Large intestine (tissue), 3 donors: ENCODE measurements around the gene NKX3-2. TPM values are rescaled to one million over a fixed set of nuclear protein-coding genes. Genes with fewer than 3 reads are reported as not detected.
A peak's percentile ranks its signal among the peaks of the same experiment; 100 is the strongest.
"Not testable (repeated sequence)": the region's sequence is repeated elsewhere in the genome, so short reads cannot be mapped to it uniquely, and the experiment has no call there.

Experiments used
- DNase-seq, 2 donors: peaks; one replicate each; pipeline versions ENCODE4 v3.0.0 to v3.0.0-alpha.2; 2013
- H3K27ac ChIP-seq: one replicate; pipeline ENCODE4 v1.5.1; 2013; ENCODE audit warnings: low read length
- H3K27me3 ChIP-seq: 2 replicates; pipeline ENCODE4 v1.6.1; 2013; ENCODE audit warnings: low read length; ENCODE audit not compliant: control insufficient read depth, insufficient read depth
- H3K36me3 ChIP-seq: 2 replicates; pipeline ENCODE4 v1.6.1; 2013; ENCODE audit warnings: low read length; ENCODE audit not compliant: control insufficient read depth, insufficient read depth
- H3K4me1 ChIP-seq: one replicate; pipeline ENCODE4 v1.6.1; 2013; ENCODE audit warnings: low read length; ENCODE audit not compliant: control insufficient read depth, insufficient read depth
- H3K4me3 ChIP-seq: one replicate; pipeline ENCODE4 v1.5.1; 2013; ENCODE audit warnings: low read length
- H3K9me3 ChIP-seq: one replicate; pipeline ENCODE4 v1.6.1; 2013; ENCODE audit warnings: mild to moderate bottlenecking, low read depth, low read length, moderate library complexity; ENCODE audit not compliant: control insufficient read depth
- WGBS: methylation state at CpG from one replicate; pipeline ENCODE4 v1.1.5; 2013; ENCODE audit warnings: low lambda C conversion rate; ENCODE audit not compliant: insufficient coverage; 5-methylcytosine and 5-hydroxymethylcytosine counted together
- polyA plus RNA-seq: library from polyadenylated mRNA; unstranded; fragments of 120-200 nt; gene quantifications from one replicate; pipeline ENCODE4 v1.2.1, GENCODE V29; 2013

NKX3-2 gene
- polyA plus RNA-seq, 1 donor, result 1.7 TPM

DNA sequence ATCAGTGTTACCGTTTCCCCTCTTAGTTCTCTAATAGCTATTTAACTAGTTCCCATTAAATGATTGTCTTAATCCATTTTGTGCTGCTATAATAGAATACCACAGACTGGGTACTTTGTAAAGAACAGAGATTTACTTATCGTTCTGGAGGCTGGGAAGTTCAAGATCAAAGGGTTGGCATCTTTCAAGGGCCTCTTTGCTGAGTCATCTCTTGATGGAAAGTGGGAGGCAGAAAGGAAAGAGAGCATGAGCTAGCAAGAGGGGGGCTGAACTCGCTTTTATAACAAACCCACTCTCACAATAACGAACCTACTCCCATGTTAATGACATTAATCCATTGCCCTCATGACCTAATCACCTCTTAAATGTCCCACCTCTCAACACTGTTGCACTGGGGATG, 17.4 kb upstream of the NKX3-2 start:
- Histone ChIP-seq H3K36me3 (peaks cover 2% of the 10 kb centered on the region), H3K4me1 (no peaks in the 10 kb centered on the region), H3K27me3 (peaks cover 6% of the 10 kb centered on the region), H3K9me3 (no peaks in the 10 kb centered on the region), H3K4me3 (no peak overlapping the region), H3K27ac (no peak overlapping the region)
- DNase-seq, result no peak
- WGBS, result 70% methylated on average over 2 of the region's 4 CpGs

DNA sequence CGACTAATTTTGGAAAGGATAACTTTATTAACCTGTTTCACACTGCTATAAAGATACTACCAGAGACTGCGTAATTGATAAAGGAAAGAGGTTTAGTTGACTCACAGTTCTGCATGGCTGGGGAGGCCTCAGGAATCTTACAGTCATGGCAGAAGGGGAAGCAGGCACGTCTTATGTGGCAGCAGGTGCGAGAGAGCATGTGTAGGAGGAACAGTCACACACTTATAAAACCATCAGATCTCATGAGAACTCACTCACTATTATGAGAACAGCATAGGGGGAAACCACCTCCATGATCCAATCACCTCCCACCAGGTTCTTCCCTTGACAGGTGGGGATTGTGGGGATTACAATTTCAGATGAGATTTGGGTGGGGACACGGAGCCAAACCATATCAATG, 15.8 kb upstream of the NKX3-2 start:
- H3K4me3 ChIP-seq, H3K27me3 ChIP-seq, H3K27ac ChIP-seq, H3K9me3 ChIP-seq, H3K36me3 ChIP-seq, DNase-seq, H3K4me1 ChIP-seq: not testable (repeated sequence)
- 80% methylated on average over 1 of the region's 5 CpGs for WGBS

DNA sequence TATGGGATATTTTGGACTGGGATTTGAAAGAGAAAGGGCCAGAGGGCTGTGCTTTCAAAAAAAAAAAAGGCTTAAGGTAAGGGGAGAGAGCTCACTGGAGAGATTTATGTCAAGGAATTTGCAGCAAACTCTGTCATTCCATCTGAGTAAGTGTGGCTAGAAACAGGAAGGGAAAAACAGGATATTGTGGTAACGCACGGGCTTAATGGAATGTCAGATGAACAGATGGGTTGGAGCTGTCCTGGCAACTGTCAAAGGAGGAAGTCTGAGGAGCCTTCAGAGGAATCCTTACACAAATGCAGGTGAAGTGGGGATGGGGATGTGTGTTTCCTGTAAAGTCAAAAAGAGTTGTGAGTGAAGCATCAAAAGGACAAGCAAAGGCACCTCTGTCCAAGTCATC, 15.1 kb upstream of the NKX3-2 start:
- peaks cover 6% of the 10 kb centered on the region for H3K27me3 ChIP-seq
- H3K4me3 ChIP-seq, result no peak overlapping the region
- no peaks in the 10 kb centered on the region for H3K9me3 ChIP-seq
- H3K27ac ChIP-seq, result no peak overlapping the region
- no peak for DNase-seq
- no peaks in the 10 kb centered on the region for H3K36me3 ChIP-seq
- 46% methylated on average over 2 of the region's 2 CpGs for WGBS
- no peaks in the 10 kb centered on the region for H3K4me1 ChIP-seq

DNA sequence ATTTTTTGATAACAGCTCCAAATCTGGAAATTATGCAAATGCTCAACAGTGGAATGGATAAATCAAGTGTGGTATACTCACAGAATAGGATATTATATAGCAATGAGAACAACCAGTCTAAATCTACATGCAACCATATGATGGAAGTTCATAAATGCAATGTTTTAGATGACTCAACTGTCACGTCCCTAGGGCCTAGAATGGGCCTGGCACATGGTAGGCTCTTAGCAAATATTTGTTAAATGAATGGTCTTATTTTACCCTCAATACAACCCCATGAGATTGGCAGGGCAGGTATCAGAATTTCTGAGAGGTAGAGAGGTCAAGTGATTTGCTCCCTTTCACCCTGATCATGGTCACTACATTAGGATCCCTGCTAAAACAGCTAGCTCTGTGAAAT, 14.6 kb upstream of the NKX3-2 start:
- Histone ChIP-seq H3K27me3 (peaks cover 6% of the 10 kb centered on the region), H3K4me3 (no peak overlapping the region), H3K36me3 (no peaks in the 10 kb centered on the region), H3K27ac (no peak overlapping the region), H3K9me3 (no peaks in the 10 kb centered on the region), H3K4me1 (no peaks in the 10 kb centered on the region)
- no peak for DNase-seq
- WGBS, result no CpG with 5 or more reads among the region's 1 CpG

DNA sequence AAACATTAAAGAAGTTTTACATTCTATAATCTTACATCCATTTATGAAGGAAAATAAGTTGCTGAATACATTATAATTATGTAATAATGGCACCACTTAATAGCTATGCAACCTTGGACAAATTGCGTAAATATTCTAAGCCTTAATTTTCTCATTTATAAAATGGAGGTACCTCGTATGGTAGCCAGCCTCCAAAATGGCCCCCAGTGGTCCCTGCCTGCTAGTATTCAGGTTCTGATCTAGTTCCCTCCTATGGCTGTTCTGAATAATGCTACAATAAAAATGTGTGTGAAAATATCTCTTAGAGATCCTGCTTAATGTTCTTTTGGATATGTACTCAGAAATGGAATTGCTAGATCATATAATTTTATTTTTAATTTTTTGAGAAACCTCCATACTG, 11.0 kb upstream of the NKX3-2 start:
- Histone ChIP-seq H3K4me1 (no peaks in the 10 kb centered on the region), H3K27me3 (peaks cover 8% of the 10 kb centered on the region), H3K9me3 (no peaks in the 10 kb centered on the region), H3K36me3 (no peaks in the 10 kb centered on the region), H3K4me3 (no peak overlapping the region), H3K27ac (no peak overlapping the region)
- WGBS, result 40% methylated on average over 1 of the region's 2 CpGs
- no peak for DNase-seq

DNA sequence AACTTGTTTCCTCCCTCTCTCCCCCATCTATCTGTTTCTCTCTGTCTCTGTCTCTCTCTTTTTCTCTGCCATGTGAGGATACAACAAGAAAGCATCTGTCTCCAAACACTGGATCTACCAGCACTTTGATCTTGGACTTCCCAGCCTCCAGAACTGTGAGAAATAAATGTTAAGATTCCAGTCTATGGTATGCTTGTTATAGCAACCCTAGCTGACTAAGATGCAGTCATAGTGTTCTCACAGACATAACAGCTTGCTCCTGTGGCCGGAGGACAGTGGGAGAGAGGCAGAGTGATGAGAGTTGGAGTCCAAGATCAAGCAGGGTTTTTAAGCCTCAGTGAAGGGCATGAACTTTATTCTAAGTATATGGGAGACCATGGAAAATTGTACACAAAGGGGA, 8.8 kb upstream of the NKX3-2 start:
- H3K27me3 ChIP-seq, result peaks cover 28% of the 10 kb centered on the region
- no peaks in the 10 kb centered on the region for H3K9me3 ChIP-seq
- H3K36me3 ChIP-seq, result no peaks in the 10 kb centered on the region
- peaks cover 3% of the 10 kb centered on the region for H3K4me1 ChIP-seq
- WGBS, result no CpG with 5 or more reads among the region's 1 CpG
- no peak overlapping the region for H3K4me3 ChIP-seq
- no peak for DNase-seq
- no peak overlapping the region for H3K27ac ChIP-seq

DNA sequence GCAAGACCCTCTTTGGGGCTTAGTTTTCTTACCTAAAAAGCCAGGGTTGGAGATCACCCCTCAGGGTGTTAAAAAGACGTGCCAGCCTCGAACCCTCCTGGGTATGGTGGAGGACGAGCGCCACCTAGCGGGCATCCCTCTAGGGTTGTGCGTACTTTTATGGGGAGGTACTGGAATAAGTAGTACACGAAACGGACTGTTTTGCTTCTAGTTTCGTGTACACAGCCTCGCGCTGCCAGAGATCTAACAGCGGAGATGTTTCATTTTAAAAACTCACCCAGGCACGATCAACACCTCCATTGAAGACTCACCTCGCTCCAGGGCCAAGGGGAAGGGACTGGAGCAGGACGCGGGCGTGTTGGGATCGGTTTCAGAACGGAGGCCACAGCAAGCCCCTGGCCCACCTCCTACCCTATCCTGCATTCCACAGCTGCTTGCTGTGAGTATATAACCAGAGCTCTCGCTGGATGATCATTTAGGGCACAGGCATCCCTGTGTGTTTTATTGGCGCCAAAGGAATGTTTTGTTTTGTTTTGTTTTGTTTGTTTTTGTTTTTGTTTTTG, 4.8 kb upstream of the NKX3-2 start:
- H3K9me3 ChIP-seq, result peaks cover 3% of the 10 kb centered on the region
- peak; percentile 55 to 67 for DNase-seq
- no peak overlapping the region for H3K27ac ChIP-seq
- peaks cover 12% of the 10 kb centered on the region for H3K4me1 ChIP-seq
- peaks cover 58% of the 10 kb centered on the region for H3K27me3 ChIP-seq
- no CpG with 5 or more reads among the region's 21 CpGs for WGBS
- H3K4me3 ChIP-seq, result peak overlapping the region; percentile 26
- H3K36me3 ChIP-seq, result no peaks in the 10 kb centered on the region

DNA sequence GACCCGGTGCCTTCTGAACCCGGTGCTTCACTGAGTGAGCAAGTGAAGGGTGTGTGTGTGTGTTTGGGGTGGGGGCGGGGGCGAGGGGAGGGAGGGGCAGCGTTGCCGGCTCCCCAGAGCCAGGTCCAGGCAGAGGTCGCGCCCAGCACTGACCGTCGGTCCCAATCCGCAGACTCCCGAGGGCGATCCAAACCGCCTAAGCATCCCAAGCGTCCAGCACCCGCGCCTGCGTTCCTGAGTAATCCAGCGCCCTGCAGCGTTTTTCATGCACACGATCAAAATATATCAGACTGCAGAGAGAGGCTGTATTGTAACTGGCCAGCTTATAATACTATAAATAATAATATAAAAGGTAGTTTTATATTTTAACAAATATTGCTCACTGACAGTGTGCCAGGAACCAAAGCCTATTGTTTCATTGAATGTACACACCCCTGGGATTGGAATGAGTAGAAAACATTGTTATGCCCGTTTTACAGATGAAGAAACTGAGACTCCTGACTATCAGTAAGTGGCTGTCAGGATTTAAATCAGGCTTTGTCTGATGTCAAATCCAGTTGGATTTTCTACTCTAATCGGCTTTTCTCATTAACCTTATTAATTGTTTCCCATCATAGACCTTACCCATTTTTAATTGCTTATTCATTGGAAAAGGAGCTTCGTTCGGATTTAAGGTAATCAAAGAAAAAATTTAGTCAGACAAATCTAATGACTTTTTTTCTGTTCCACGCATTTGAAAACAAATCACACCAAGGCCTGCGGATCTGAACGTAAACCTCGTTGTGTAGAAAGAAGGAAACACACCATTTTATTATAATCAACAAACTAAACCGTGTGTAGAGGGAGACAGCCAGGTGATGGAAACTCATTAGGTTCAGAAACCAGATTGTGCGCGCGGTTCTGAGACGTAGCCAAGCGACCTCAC, 4.0 kb upstream of the NKX3-2 start:
- Histone ChIP-seq H3K4me3 (no peak overlapping the region), H3K36me3 (no peaks in the 10 kb centered on the region), H3K9me3 (peaks cover 6% of the 10 kb centered on the region), H3K27ac (no peak overlapping the region), H3K4me1 (peaks cover 12% of the 10 kb centered on the region), H3K27me3 (peaks cover 65% of the 10 kb centered on the region)
- WGBS, result 30% methylated on average over 4 of the region's 35 CpGs
- no peak for DNase-seq

DNA sequence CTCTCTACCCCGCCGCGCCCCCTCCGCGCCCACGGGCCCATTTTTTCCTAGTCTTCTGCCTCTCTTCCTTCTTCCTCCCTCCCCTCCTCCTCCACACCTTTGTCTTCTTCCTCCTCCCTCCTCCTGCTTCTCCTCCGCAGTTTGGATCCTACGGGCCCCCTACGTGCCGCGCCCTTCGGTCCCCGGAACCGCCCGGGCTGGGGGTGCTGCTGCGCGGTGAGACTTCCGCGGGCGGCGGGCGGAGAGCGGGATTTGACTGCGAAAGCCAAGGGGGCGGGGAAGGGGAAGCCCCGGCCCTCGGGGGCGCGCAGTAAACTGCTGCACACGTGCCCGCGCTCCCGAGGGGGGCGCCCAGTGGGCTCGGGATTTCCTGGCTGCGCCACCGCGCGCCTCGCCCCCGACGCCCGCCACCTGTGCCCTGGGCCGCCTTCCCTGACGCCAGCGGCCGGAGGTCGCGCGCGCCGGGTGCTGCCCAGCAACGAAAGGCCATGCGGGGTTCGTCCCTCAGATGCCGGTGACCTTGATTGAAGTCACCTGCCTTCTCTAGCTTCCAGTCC, 3.3 kb upstream of the NKX3-2 start:
- H3K36me3 ChIP-seq, result no peaks in the 10 kb centered on the region
- no peak overlapping the region for H3K27ac ChIP-seq
- peaks cover 71% of the 10 kb centered on the region for H3K27me3 ChIP-seq
- H3K4me3 ChIP-seq, result peak overlapping the region; percentile 44
- DNase-seq, result peak in 1 of 2 donors; percentile 39
- peaks cover 12% of the 10 kb centered on the region for H3K4me1 ChIP-seq
- 0% methylated on average over 1 of the region's 56 CpGs for WGBS
- peaks cover 6% of the 10 kb centered on the region for H3K9me3 ChIP-seq

DNA sequence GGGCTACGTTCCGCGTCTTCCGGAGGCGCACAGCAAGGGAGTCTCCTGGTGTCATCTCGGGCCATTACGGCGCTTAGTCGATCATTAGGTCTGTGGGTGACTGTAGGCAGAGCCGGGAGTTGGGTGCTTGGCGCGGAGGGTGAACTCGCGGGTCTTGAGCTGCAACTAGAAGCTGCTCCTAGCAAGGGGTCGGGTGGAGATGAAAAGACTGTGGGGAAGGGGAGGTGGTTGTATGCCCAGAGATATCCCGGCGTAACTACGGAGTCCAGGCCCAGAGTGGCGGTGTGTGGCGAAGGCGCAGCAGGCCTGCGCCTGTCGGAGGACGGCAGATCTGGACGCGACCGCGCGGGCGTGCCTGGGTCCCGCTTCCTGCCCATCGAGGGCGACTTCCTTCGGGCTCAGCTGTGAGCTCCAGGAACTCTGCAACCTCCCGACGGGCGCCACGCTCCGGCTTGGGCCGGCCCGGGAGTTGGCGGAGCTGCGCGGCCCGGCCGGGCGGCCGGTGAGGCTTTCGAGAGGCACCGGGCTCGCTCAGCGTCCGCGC, 2.7 kb upstream of the NKX3-2 start:
- H3K27ac ChIP-seq, result no peak overlapping the region
- no peaks in the 10 kb centered on the region for H3K36me3 ChIP-seq
- peaks cover 12% of the 10 kb centered on the region for H3K4me1 ChIP-seq
- peak in 1 of 2 donors; percentile 37 for DNase-seq
- H3K27me3 ChIP-seq, result peaks cover 76% of the 10 kb centered on the region
- no CpG with 5 or more reads among the region's 54 CpGs for WGBS
- peaks cover 8% of the 10 kb centered on the region for H3K9me3 ChIP-seq
- H3K4me3 ChIP-seq, result peak overlapping the region; percentile 44
